NCI-H2107 treated with DMSO at 0.1 percent for 48 hours (cell line): ENCODE measurements around the gene KRTAP9-4.
"Not testable (repeated sequence)": the region's sequence is repeated elsewhere in the genome, so short reads cannot be mapped to it uniquely, and the experiment has no call there.

Experiments used
- DNase-seq: peaks from one replicate; lab custom pipeline; 2025; ENCODE audit not compliant: unreplicated experiment; lab: John Stamatoyannopoulos, UW

KRTAP9-4 gene

DNA sequence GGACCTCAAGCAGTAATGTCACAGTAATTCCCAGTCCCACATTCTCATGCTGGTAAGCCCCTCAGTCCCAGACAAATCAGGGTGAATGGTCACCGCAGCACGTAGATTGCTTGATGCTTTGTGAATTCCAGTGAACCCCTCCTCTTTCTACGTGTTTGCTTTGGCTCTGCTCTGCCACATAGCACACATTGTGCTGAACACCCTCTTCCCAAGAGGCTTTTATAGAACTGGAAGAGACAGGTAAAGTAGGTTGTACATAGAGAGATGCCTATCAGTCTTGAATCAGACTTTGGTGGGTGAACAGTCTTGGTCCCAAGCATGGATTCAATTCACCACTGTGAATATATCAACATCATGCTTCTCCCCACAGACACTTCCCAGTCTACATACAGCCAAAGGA, 15.1 kb downstream of the KRTAP9-4 start:
- no peak for DNase-seq

DNA sequence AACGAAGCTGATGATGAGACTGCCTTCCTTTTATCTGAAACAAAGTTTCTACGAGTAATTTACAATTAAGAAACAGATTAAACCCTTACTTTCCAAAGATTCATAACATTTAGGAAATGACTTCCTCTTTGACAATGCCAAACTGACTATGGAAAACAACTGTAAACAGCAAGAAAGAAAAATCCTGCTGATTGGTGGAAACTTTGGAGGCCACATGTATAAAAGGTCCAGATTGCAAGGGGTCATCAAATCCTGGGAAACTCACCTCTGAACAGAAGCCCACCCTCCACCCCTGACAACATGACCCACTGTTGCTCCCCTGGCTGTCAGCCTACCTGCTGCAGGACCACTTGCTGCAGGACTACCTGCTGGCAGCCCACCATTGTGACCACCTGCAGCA, 15.6 kb downstream of the KRTAP9-4 start, which contains the start of gene KRTAP9-6:
Gene KRTAP9-6 (plus strand): TSS at position 301 of the 400 bp plus-strand sequence. CDS start 0 bp downstream, at position 301.
- no peak for DNase-seq

DNA sequence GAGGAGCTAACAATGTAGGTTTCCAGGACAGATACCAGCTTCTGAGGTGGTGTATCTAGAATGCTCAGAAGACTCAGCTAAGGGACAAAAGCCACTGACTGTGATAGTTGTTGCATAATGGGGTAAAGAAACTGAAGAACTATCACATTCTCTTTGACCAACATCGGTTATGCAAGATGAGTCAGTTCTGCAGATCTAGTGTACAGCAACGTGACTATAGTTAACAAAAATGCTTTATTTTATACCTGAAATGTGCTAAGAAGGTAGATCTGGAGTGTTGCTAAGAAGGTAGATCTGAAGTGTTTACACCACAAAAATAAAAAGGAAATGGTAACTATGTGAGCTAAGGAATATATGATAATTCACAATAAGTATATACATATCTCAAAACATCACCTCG, 18.2 kb downstream of the KRTAP9-4 start:
- DNase-seq: no peak

DNA sequence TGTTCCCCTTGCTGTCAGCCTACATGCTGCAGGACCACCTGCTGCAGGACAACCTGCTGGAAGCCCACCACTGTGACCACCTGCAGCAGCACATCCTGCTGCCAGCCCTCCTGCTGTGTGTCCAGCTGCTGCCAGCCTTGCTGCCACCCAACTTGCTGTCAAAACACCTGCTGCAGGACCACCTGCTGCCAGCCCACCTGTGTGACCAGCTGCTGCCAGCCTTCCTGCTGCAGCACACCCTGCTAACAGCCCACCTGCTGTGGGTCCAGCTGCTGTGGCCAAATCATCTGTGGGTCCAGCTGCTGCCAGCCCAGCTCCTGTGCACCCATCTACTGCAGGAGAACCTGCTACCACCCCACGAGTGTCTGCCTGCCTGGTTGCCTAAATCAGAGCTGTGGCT, 21.8 kb downstream of the KRTAP9-4 start:
- DNase-seq: not testable (repeated sequence)

DNA sequence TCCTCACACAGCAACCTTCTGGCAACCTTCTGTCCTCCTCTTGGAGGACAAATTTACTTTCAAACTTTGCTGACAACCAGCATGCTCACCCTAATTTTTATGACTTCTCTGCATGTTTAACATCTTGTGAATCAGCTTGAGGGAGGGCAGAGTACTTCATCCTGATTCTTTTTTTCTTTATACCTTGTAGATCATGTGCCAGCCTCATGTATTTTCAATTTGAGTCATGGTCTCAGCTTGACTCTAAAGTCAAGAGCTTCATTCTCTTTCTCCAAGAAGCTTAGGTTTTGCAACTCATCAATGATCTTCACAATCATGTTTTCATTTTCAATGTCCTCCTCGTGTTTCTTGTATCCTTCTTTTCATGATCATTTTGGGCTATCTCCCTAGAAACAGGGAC, 22.4 kb downstream of the KRTAP9-4 start:
- DNase-seq: no peak

DNA sequence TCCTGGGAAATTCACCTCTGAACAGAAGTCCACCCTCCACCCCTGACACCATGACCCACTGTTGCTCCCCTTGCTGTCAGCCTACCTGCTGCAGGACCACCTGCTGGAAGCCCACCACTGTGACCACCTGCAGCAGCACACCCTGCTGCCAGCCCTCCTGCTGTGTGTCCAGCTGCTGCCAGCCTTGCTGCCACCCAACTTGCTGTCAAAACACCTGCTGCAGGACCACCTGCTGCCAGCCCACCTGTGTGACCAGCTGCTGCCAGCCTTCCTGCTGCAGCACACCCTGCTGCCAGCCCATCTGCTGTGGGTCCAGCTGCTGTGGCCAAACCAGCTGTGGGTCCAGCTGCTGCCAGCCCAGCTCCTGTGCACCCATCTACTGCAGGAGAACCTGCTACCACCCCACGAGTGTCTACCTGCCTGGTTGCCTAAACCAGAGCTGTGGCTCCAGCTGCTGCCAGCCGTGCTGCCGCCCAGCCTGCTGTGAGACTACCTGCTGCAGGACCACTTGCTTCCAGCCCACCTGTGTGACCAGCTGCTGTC, 26.2 kb downstream of the KRTAP9-4 start, which contains the start of gene KRTAP9-7:
Gene KRTAP9-7 (plus strand): TSS at position 51 of the 543 bp plus-strand sequence. CDS start 0 bp downstream, at position 51.
- DNase-seq: not testable (repeated sequence)

DNA sequence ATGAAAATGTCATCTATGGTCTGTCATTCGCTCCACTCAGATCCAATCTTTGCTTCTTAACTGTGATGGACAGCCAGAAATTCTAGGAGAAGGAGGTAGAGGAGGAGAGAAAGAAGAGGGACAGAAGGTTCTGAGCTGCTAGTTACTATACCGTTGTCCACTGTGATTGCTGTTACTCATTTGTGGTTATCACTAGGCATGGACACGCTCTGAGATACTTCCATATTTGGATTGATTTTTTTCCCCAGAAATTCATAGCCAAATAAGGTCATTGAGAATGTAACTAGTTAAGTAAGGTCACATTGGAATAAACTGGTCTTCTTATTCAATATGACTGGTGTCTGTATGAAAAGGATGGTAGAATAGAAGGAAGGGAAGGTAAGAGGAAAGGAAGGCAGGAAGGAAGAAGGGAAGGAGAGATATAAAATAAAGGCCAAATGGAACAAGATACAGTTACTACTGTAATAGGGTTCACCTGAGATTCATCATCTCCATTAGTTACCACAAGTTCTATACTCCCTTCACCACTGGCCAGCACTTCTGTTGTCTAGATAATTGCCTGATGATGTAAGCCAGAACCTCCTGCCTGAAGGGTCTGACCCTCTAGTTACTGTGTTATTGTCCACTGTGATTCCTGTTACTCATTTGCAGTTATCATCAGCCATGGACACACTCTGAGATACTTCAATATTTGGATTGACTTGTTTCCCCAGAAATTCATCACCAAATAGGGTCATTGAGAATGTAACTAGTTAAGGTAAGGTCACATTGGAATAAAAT, 28.9 kb downstream of the KRTAP9-4 start:
- DNase-seq: no peak

DNA sequence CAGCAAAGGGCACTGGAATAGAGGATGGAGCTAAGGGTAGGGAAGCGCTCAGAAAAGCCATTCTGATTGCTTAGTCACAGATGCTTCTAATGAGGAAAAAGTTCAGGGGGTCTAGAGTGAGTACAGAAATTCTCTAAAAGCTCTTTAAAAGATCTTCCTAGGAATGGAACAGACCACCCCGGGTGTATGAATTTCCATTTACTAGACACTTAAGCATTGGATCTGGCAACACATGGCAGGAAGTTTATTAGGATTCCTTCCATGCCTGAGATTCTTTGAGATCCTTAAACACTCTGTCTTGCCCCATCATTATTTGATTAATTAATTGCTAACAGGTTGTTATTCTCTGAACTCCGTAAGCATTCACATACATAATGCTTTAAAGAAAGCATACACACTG, 34.6 kb downstream of the KRTAP9-4 start:
- DNase-seq: no peak

DNA sequence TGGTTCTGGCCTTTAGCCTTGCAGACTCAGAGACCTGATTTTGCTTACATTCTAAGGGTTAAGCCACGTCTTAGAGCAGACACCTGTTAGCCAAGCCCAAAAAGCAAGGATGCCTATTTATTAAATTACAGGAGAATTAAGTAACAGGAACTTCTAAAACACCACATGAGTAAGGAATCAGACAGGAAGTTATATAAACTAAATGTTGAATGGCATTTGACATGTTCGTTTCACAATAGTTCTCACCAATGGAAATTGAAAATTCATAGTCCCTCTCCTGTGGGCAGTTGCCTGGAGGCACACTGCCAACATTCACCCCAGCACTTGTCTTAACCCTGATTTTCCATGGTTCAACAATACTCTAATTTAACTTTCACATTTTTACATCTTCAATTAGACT, 35.1 kb downstream of the KRTAP9-4 start:
- no peak for DNase-seq

DNA sequence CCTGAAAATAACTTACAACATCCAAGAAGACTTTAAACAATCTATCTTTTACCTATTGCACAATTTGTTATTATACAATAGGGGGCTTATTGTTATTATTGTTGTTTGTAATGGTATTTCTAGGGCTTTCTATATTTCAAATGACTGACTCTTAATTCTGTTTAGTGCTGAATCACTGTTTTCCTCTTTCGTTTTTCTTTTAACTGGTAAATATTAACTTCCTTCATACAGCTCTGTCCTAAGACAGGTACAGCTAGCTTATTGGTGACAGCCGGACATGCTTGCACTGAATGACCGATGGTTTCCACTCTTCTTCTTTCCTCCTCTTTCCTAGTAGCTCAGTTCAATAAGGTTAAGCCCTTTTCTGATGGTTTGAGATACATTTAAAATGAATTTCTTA, 37.6 kb downstream of the KRTAP9-4 start:
- DNase-seq: no peak

DNA sequence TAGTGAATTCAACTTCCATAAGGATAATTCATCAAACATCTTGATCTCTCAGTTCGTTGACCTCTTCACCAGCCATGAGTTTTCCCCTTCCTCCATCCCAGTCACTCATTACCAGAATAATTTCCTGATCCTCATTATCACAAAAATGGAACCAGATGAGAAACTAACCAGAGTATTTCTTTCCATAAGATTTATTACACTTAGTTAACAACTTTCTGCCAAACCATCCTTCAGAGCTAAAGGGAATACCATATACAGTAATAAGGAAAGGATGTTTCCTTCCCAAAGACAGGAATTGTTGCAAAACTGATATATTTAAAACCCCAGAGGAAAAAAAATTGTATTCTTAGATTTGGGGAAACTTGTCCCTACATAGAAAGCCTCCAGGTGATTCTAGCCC, 44.5 kb downstream of the KRTAP9-4 start:
- DNase-seq: no peak

DNA sequence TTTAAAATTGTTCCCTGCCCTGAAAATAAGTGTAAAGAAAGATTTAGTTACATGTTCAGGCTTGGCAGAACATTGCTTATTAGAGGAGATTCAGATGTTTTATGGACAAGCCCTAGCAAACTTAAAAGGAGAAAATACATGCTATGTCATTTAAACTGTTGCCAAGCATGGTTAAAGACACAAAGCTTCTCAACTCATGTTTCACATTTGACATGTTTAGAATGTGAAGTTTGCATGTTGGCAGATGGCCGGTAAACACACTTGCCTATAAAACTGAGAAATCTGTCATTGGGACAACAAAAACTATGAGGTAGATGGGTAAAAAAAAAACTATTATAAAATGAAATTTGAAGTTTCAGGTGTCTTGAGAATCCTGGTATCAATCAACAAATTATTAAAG, 47.4 kb downstream of the KRTAP9-4 start:
- no peak for DNase-seq

DNA sequence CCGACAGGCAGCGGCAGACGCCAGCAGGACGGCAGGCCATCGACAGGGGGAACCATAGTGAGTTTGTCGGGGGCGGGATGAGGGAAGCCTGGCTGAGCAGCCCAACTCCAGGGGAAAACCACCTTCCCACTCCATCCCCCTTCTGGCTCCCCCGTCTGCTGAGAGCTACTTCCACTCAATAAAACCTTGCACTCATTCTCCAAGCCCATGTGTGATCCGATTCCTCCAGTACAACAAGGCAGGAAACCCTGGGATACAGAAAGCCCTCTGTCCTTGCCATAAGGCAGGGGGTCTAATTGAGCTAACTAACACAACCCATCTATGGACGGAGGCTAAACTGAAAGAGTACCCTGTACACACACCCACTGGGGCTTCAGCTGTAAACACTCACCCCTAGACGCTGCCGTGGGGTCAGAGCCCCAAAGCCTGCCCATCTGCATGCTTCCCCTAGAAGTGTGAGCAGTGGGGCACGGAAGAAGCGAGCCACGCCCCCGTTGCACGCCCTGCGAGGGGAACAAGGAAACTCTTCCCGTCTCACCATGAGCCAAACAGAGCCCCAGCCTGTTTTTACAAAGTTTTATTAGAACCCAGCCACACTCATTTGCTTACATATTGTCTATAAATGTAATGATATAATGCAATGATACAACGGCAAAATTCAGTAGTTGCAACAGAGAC, 49.1 kb downstream of the KRTAP9-4 start:
- DNase-seq: no peak
